GM12878 (cell line): Measurements from ENCODE around the gene COQ2. TPM values are rescaled to one million over a fixed set of nuclear protein-coding genes. Genes with fewer than 3 reads are reported as not detected.

Experiments used
- ATAC-seq: fragments of 200-7000 bp; cut with Tn5 transposase; 3 replicates; pipeline ENCODE4 v1.9.1; 2020; ENCODE audit warnings: mild to moderate bottlenecking, moderate library complexity
- BruUV-seq: library from RNA; stranded (reverse); fragments of 400-500 nt; replicated peaks from 2 replicates; lab custom pipeline; 2021; lab: Mats Ljungman, UMichigan
- CTCF ChIA-PET: fragments of 300-600 bp; sonication (Branson Sonifier 250); formaldehyde crosslinking; extraction: SDS; loops from one replicate; lab custom pipeline; 2021; ENCODE audit warnings: inconsistent platforms; lab: Yijun Ruan, JAX
- POLR2A ChIA-PET: fragments of 350-600 bp; formaldehyde crosslinking; extraction: SDS; loops from one replicate; lab custom pipeline; 2021; ENCODE audit warnings: inconsistent platforms; lab: Charles Lee
- RAD21 ChIA-PET: fragments of 300-600 bp; sonication (Branson Sonifier 250); formaldehyde crosslinking; loops from one replicate; lab custom pipeline; 2023; ENCODE audit warnings: antibody characterized with exemption; ENCODE audit not compliant: unreplicated experiment; lab: Charles Lee
- SMC1A ChIA-PET: fragments of 300-600 bp; sonication (Branson Sonifier 250); formaldehyde crosslinking; loops from one replicate; lab custom pipeline; 2023; ENCODE audit not compliant: unreplicated experiment, uncharacterized antibody; lab: Charles Lee
- DNase-seq: peaks from one replicate; pipeline ENCODE4 v3.0.0-alpha.2; 2011; ENCODE audit warnings: low read depth, low spot score
- FAIRE-seq: peaks from 3 replicates; lab custom pipeline; 2011; peaks lifted over from hg19 to GRCh38; lab: Jason Lieb, UNC
- H2AFZ ChIP-seq: 2 replicates; pipeline ENCODE4 v1.6.0; 2011; ENCODE audit warnings: low read depth, low read length, control low read depth; ENCODE audit not compliant: control insufficient read depth
- H3K27ac ChIP-seq: 2 replicates; pipeline ENCODE4 v1.5.1; 2011; ENCODE audit warnings: control low read depth; ENCODE audit not compliant: control insufficient read depth, insufficient read depth
- H3K27me3 ChIP-seq, 2 experiments: replicated peaks in 1 of 2; 2 replicates each; pipeline versions ENCODE4 v1.6.0 to v1.6.1; 2011; ENCODE audit warnings: low read length in 1 of 2; ENCODE audit not compliant: control insufficient read depth in 2 of 2, insufficient read depth in 2 of 2
- H3K36me3 ChIP-seq, 2 experiments: 2 replicates each; pipeline ENCODE4 v1.5.1; 2011; ENCODE audit warnings: low read length in 1 of 2; ENCODE audit not compliant: control insufficient read depth in 2 of 2, insufficient read depth in 2 of 2
- H3K4me1 ChIP-seq: 2 replicates; pipeline ENCODE4 v1.6.1; 2011; ENCODE audit warnings: mild to moderate bottlenecking, low read length, moderate library complexity, mixed read lengths; ENCODE audit not compliant: control insufficient read depth, insufficient read depth
- H3K4me2 ChIP-seq: 2 replicates; pipeline ENCODE4 v1.6.0; 2011; ENCODE audit warnings: control low read depth; ENCODE audit not compliant: control insufficient read depth, insufficient read depth
- H3K4me3 ChIP-seq: fragments of 200-600 bp; sonication (generic); 2 replicates; pipeline ENCODE4 v1.5.1; 2016
- H3K79me2 ChIP-seq: 2 replicates; pipeline ENCODE4 v1.6.0; 2011; ENCODE audit warnings: low read length; ENCODE audit not compliant: control insufficient read depth, insufficient read depth
- H3K9ac ChIP-seq: 2 replicates; pipeline ENCODE4 v1.8.0; 2011; ENCODE audit warnings: low read length, control low read depth, mixed read lengths; ENCODE audit not compliant: control insufficient read depth, insufficient read depth
- H3K9me3 ChIP-seq: replicated peaks from 3 replicates; pipeline ENCODE4 v1.5.1; 2011; ENCODE audit warnings: mild to moderate bottlenecking, low read length; ENCODE audit not compliant: control insufficient read depth, insufficient read depth
- H4K20me1 ChIP-seq: 2 replicates; pipeline ENCODE4 v1.6.0; 2011; ENCODE audit not compliant: control insufficient read depth, insufficient read depth
- MYC ChIP-seq: IDR thresholded peaks from 2 replicates; pipeline ENCODE4 v1.6.1; 2011; ENCODE audit warnings: mild to moderate bottlenecking, low read length, moderate library complexity, inconsistent platforms; ENCODE audit not compliant: insufficient read depth, insufficient replicate concordance, insufficient read length, severe bottlenecking
- NR2C1 ChIP-seq: fragments of 450-650 bp; IDR thresholded peaks from 2 replicates; pipeline ENCODE4 v1.6.1; 2017; ENCODE audit warnings: antibody characterized with exemption, mild to moderate bottlenecking, moderate library complexity
- NRF1 ChIP-seq: conservative IDR thresholded peaks from 2 replicates; pipeline ENCODE4 v1.6.1; 2011; ENCODE audit warnings: mild to moderate bottlenecking, low read depth, low read length, improper control_type of control experiment
- RAD21 ChIP-seq: IDR thresholded peaks from 2 replicates; pipeline ENCODE4 v1.6.1; 2011; ENCODE audit warnings: mild to moderate bottlenecking, low read depth, low read length, moderate library complexity; ENCODE audit not compliant: insufficient read depth
- ZBTB33 ChIP-seq: fragments of 450-650 bp; IDR thresholded peaks from 2 replicates; pipeline ENCODE4 v1.6.1; 2017; ENCODE audit warnings: mild to moderate bottlenecking
- ZNF207 ChIP-seq: fragments of 450-650 bp; IDR thresholded peaks from 2 replicates; pipeline ENCODE4 v1.6.1; 2014; ENCODE audit warnings: antibody characterized with exemption, mild to moderate bottlenecking, borderline replicate concordance
- WGBS: methylation state at CpG from one replicate; pipeline ENCODE4 v1.1.6; 2016; ENCODE audit warnings: low lambda C conversion rate; ENCODE audit not compliant: insufficient replicate concordance, insufficient coverage; ENCODE audit errors: missing lambda C conversion rate; 5-methylcytosine and 5-hydroxymethylcytosine counted together
- in situ Hi-C: fragments of 300-500 bp; cut with MboI; formaldehyde crosslinking; loops from 9 replicates; pipeline ENCODE4 v1.14.3; 2018; ENCODE audit warnings: mixed read lengths
- intact Hi-C: fragments of 100-400 bp; cut with micrococcal nuclease; formaldehyde crosslinking; loops from one replicate; pipeline ENCODE4 v1.14.2; 2022; ENCODE audit not compliant: unreplicated experiment
- polyA plus RNA-seq, 11 experiments: library from polyadenylated mRNA; depleted of rRNA in 4 of 11; unstranded in 6 of 11; stranded (reverse) in 5 of 11; fragments of >200 nt; fragmentation: Nextera tagmentation in 4 of 11; fragmentation: Illumina TruSeq in 1 of 11; extraction: Ambion mirVana in 4 of 11; extraction: Trizol in 1 of 11; gene quantifications; 1 replicate in 1 of 11; 2 replicates in 10 of 11; pipeline versions ENCODE4 v1.2.1 to v1.2.3, GENCODE V29; 2011 to 2016; ENCODE audit warnings: inconsistent platforms in 2 of 11, missing spikeins in 2 of 11, low read depth in 1 of 11
- total RNA-seq, 4 experiments: library from RNA; depleted of rRNA in 3 of 4; stranded (reverse); fragments of >200 nt in 3 of 4; fragmentation: Illumina TruSeq in 1 of 4; extraction: Trizol in 1 of 4; gene quantifications; 2 replicates each; pipeline versions ENCODE4 v1.2.1 to v1.2.3, GENCODE V29; 2013 to 2021

Gene COQ2
- total and polyA plus RNA-seq, 10 of the 15 experiments (the other 5 are each of a cell fraction or from before 2014, with no cell fraction given) = 5.0 to 46.7 (median 19.1) TPM

GRCh38 chr4:83224502-83225197 is 59.9 kb downstream of the COQ2 start:
- no TSS peak for BruUV-seq
- H3K27me3 ChIP-seq = no peaks in the 10 kb centered on the region
- ChIA-PET CTCF (interaction anchor here (0.7 to 4.8 kb wide), 7 partner anchors 13 to 150 kb away, joined by 3 to 33 read pairs (median 3); no protein-coding TSS in a partner anchor), SMC1A (interaction anchor here (0.8 to 10.4 kb wide), 12 partner anchors 11 to 150 kb away, joined by 3 to 183 read pairs (median 4); partner anchors contain the start of gene PLAC8), RAD21 (interaction anchor here (0.7 to 2.4 kb wide), 6 partner anchors 11 to 150 kb away, joined by 3 to 6 read pairs (median 4); no protein-coding TSS in a partner anchor), POLR2A (interaction anchor here (0.5 to 1.3 kb wide), 3 partner anchors 9 to 56 kb away, joined by 3 to 4 read pairs (median 3); no protein-coding TSS in a partner anchor)
- in situ Hi-C loops = no loop called here
- no peaks in the 10 kb centered on the region for H3K36me3 ChIP-seq
- H4K20me1 ChIP-seq = no peaks in the 10 kb centered on the region
- H2AFZ ChIP-seq = no peak overlapping the region; the same call in 1 of the 2 replicates
- H3K4me3 ChIP-seq = no peak overlapping the region
- DNase-seq (no peak), FAIRE-seq (no peak), ATAC-seq (no peak)
- no peaks in the 10 kb centered on the region; the same call in 2 of the 3 replicates for H3K9me3 ChIP-seq
- TF ChIP-seq RAD21 (no peak), NR2C1 (no peak), MYC (no peak), ZNF207 (no peak), ZBTB33 (no peak), NRF1 (no peak)
- 80% methylated on average over 6 of the region's 6 CpGs for WGBS
- no peak overlapping the region for H3K4me2 ChIP-seq
- peaks cover 42% of the 10 kb centered on the region for H3K4me1 ChIP-seq
- H3K79me2 ChIP-seq = no peaks in the 10 kb centered on the region; the same call in 1 of the 2 replicates
- H3K9ac ChIP-seq = no peak overlapping the region
- intact Hi-C loops = no loop called here
- no peak overlapping the region for H3K27ac ChIP-seq
